ENCODE data around the gene KDR.

The KDR gene

GRCh38 chr4:55029821-55030503, 95.4 kb downstream of the KDR start:
- DNase-seq (ENCODE audit: low read depth): no peak

- no peak for DNase-seq (ENCODE audit: low read depth)
Measured at GRCh38 chr4:55029321-55029720, 96.1 kb downstream of the KDR start.

All from stimulated activated CD8-positive, alpha-beta memory T cell treated with anti-CD3 and anti-CD28 coated beads, Interleukin-15, amount 100 ng/mL, for 1 hour (primary cell).